ENCODE measurements around the gene FAM240A.

DNA sequence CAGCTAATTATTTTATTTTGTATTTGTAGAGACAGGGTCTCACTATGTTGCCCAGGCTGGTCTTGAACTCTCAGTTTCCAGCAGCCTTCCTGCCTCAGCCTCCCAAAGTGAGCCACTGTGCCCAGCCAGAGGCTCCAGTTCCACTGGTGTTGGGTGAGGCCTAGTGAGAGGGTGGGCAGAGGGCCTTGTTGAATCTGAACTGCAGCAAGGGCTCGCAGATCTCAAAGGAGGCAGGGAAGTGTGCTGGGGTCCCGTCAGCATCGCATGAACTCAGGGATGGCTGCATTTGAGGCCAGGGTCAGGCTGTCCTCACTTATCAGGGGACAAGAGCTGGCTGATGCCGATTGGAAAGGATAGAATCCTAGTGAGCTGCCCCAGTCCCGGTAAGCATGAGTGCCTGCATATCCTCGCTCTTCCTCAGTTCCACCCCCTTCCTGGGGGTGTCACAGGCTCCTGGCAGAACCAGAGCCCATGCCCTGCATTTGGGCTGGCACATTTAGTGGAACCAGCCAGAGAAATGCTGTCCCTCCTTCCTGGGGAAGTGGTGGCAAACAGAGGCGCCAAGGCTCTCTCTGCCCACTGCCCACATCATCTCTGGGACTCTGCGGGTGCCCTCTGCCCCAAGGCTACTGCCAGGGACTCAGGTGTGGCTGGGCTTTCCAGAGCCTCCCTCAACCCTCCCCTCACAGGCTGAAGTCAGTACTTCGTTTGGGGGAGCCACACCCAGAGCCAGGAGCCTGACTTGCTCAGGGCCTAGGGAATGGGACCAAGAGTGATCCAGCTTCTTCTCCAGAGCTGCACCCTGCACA lies 57.1 kb downstream of the FAM240A start:
- TF ChIP-seq FOXP2 (optimal IDR thresholded peaks at IDR 0.05; ENCODE audit: borderline replicate concordance, extremely low read depth, extremely low read length, insufficient read depth) (no peak), POLR2AphosphoS5 (IDR thresholded peaks at IDR 0.05; ENCODE audit: low read depth, low read length) (no peak), SIN3A (IDR thresholded peaks at IDR 0.05; ENCODE audit: borderline replicate concordance, insufficient read depth, low read length) (no peak), TAF1 (IDR thresholded peaks at IDR 0.05; ENCODE audit: borderline replicate concordance, insufficient read depth, low read length) (no peak)
- TF ChIP-seq, protein P1, sequence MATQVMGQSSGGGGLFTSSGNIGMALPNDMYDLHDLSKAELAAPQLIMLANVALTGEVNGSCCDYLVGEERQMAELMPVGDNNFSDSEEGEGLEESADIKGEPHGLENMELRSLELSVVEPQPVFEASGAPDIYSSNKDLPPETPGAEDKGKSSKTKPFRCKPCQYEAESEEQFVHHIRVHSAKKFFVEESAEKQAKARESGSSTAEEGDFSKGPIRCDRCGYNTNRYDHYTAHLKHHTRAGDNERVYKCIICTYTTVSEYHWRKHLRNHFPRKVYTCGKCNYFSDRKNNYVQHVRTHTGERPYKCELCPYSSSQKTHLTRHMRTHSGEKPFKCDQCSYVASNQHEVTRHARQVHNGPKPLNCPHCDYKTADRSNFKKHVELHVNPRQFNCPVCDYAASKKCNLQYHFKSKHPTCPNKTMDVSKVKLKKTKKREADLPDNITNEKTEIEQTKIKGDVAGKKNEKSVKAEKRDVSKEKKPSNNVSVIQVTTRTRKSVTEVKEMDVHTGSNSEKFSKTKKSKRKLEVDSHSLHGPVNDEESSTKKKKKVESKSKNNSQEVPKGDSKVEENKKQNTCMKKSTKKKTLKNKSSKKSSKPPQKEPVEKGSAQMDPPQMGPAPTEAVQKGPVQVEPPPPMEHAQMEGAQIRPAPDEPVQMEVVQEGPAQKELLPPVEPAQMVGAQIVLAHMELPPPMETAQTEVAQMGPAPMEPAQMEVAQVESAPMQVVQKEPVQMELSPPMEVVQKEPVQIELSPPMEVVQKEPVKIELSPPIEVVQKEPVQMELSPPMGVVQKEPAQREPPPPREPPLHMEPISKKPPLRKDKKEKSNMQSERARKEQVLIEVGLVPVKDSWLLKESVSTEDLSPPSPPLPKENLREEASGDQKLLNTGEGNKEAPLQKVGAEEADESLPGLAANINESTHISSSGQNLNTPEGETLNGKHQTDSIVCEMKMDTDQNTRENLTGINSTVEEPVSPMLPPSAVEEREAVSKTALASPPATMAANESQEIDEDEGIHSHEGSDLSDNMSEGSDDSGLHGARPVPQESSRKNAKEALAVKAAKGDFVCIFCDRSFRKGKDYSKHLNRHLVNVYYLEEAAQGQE (IDR thresholded peaks at IDR 0.05; ENCODE audit: insufficient read depth in 1 of 2, low read depth in 2 of 2, low read length in 2 of 2), result no peak
